Transverse colon (tissue), 3 donors: Measurements from ENCODE around the gene FFAR4.

Experiments used
- POLR2A ChIP-seq: fragments of 450-650 bp; IDR thresholded peaks from one replicate; pipeline ENCODE4 v1.6.1; 2016; ENCODE audit warnings: antibody characterized with exemption, mild to moderate bottlenecking, moderate library complexity
- TF ChIP-seq, protein P1 (sequence below), 5 experiments: fragments of 200-600 bp in 3 of 5; fragments of 450-650 bp in 2 of 5; sonication (generic) in 3 of 5; IDR thresholded peaks; 1 replicate in 2 of 5; 2 replicates in 3 of 5; pipeline ENCODE4 v1.5.1; 2016 to 2017; ENCODE audit warnings: antibody characterized with exemption in 5 of 5, inconsistent platforms in 3 of 5, mild to moderate bottlenecking in 2 of 5, moderate library complexity in 1 of 5

DNA sequence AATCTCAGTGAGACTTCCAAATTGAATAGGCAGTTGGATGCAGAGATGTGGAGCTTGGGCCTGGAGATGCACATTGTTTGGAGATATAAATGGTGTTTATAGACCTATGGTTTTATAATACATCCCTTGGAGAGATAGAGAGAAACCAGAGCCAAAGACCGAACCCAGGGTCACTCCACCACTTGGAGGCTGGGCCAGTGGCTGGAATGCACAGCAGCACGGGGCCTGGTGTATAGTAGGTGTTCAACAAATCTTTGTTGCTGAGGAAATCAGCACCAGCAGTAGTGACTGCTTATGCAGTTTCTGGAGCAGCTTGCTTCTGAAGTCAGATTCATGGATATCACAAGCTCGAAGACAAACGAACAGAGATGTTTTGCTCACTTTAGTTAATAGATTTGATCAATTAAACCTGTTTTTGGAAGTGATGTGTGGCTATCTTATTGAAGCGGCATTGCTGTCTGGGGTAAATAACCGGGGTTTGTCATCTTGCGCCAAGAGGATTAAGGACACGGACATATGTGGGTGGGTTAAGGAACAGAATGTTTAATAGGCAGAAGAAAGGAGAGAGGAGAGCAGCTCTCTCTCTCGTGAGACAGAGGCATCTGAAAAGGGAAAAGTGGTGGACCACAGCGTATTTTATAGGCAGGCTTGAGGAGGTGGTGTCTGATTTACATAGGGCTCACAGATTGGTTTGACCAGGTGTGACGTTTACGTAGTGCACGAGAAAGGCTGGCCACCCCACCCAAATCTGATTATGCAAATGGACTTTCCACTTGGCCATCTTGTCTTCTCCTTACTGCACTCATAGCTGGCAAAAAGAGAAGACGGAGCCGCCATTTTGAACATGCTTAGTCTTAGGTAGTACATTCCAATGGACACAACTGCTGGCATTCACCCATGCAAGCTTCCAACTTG lies 23.4 kb downstream of the FFAR4 start:
- TF ChIP-seq POLR2A: no peak
- TF ChIP-seq, protein P1, sequence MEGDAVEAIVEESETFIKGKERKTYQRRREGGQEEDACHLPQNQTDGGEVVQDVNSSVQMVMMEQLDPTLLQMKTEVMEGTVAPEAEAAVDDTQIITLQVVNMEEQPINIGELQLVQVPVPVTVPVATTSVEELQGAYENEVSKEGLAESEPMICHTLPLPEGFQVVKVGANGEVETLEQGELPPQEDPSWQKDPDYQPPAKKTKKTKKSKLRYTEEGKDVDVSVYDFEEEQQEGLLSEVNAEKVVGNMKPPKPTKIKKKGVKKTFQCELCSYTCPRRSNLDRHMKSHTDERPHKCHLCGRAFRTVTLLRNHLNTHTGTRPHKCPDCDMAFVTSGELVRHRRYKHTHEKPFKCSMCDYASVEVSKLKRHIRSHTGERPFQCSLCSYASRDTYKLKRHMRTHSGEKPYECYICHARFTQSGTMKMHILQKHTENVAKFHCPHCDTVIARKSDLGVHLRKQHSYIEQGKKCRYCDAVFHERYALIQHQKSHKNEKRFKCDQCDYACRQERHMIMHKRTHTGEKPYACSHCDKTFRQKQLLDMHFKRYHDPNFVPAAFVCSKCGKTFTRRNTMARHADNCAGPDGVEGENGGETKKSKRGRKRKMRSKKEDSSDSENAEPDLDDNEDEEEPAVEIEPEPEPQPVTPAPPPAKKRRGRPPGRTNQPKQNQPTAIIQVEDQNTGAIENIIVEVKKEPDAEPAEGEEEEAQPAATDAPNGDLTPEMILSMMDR (IDR thresholded peaks at IDR 0.05): no peak
